Cortex of kidney (tissue), 1 donor: ENCODE measurements around the gene AP5S1.
A peak's percentile ranks its signal among the peaks of the same experiment; 100 is the strongest.

ENCODE experiments used
- DNase-seq: peaks from one replicate; lab custom pipeline; 2025; lab: John Stamatoyannopoulos, UW

The AP5S1 gene

DNA sequence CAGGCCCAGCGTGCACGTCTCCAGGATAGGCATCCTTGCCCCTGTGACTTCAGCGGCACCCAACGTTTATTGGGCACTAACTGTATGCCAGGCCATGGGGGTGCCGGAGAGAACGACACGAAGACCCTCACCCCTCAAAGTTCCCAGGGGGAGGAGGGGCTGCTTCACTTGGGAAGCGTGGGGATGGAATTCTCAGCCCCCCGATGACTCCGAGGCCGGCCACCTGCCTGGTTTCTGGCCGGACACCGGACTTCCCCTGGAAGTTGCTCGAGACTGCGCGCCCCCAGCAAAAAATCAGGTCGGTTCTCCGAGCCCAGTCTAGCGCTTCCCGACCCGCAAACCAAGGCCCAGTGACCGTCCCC is 26.0 kb downstream of the AP5S1 start:
- DNase-seq, result no peak

- DNase-seq, result peak; percentile 51
Observed at GRCh38 chr20:3846740-3847428, 26.5 kb downstream of the AP5S1 start, which contains the start of gene MAVS. MAVS (plus strand) TSS chr20:3846834; CDS start chr20:3854625, 7,791 bp downstream.

GRCh38 chr20:3847429-3847940 is 27.1 kb downstream of the AP5S1 start:
- DNase-seq, result no peak

DNA sequence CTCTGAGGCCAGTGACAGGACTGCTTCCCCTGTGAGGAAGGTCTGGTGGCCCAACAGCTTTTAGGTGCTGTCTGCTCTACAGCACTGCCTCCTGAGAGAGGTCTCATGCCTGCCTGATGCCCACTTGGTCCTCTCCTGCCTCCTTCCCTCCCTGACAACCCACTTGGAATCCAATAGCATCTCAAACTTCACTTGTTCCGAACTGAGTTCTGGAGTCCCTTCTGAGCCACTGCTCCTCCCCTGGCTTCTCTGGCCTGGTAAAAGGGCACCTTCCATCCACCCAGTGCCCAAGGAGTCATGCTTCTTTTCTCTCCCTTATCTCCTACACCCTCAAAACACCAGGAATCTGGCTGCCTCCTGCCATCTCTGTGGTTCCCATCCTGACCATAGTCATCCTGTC is 28.2 kb downstream of the AP5S1 start:
- no peak for DNase-seq

GRCh38 chr20:3854462-3854871 is 34.1 kb downstream of the AP5S1 start:
- DNase-seq, result no peak

DNA sequence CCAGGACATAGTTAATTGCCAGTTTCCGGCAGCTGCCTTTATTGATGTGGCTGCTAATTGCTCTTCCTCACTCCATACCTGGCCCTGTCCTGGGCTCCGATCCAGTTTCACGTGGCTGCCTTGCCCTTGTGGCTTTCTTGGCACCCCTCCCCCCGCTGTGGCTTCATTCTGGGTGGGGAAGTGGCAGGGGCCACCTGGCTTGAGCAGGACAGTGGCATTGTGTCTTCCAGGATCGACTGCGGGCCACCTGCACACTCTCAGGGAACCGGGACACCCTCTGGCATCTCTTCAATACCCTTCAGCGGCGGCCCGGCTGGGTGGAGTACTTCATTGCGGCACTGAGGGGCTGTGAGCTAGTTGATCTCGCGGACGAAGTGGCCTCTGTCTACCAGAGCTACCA is 37.1 kb downstream of the AP5S1 start:
- DNase-seq, result no peak

GRCh38 chr20:3858689-3859088 is 38.3 kb downstream of the AP5S1 start:
- DNase-seq, result no peak

GRCh38 chr20:3861191-3861590 is 40.8 kb downstream of the AP5S1 start:
- DNase-seq, result no peak

DNA sequence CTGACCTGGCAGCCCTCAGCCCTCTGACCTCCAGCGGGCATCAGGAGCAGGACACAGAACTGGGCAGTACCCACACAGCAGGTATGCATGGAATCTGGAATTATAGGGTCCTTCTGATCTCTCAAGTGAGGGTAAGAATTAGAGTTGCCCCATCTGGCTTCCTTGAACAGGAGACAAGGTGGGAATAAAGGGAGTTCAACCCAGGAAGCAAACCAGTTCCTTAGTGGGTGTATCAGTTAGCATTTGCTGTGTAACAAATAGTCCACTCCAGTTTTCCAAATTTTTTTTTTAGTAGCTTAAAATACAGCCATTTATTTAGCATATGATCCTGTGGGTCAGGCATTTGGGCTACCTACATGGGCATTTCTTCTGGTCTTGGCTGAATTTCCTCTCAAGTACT is 42.0 kb downstream of the AP5S1 start:
- DNase-seq, result no peak

GRCh38 chr20:3863317-3863716 is 43.0 kb downstream of the AP5S1 start:
- DNase-seq, result no peak

GRCh38 chr20:3864518-3864917 is 44.2 kb downstream of the AP5S1 start:
- no peak for DNase-seq

GRCh38 chr20:3865152-3865886 is 45.0 kb downstream of the AP5S1 start:
- DNase-seq, result no peak

GRCh38 chr20:3865887-3866407 is 45.6 kb downstream of the AP5S1 start:
- no peak for DNase-seq

GRCh38 chr20:3866464-3866863 is 46.1 kb downstream of the AP5S1 start:
- DNase-seq, result no peak

- no peak for DNase-seq
Observed at GRCh38 chr20:3867802-3868201, 47.5 kb downstream of the AP5S1 start.

GRCh38 chr20:3869839-3870634 is 49.7 kb downstream of the AP5S1 start:
- DNase-seq, result no peak

GRCh38 chr20:3871550-3872265 is 51.4 kb downstream of the AP5S1 start:
- DNase-seq, result no peak

DNA sequence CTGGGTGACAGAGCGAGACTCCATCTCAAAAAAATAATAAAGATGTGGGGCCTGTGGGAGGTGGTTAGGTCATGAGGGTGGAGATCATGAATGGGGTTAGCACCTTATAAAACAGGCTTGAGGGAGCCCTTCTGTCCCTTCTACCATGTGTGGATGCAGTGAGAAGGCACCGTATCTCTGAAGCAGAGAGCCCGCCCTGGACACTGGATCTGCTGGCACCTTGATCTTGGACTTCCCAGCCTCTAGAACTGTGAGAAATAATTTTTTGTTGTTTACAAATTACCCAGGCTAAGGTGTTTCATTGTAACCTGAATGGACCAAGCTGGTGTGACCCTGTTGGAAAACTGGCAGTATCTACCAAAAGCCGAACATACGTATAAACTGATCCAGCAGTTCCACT is 53.2 kb downstream of the AP5S1 start:
- DNase-seq, result no peak

- no peak for DNase-seq
Observed at GRCh38 chr20:3874194-3874844, 54.0 kb downstream of the AP5S1 start.

DNA sequence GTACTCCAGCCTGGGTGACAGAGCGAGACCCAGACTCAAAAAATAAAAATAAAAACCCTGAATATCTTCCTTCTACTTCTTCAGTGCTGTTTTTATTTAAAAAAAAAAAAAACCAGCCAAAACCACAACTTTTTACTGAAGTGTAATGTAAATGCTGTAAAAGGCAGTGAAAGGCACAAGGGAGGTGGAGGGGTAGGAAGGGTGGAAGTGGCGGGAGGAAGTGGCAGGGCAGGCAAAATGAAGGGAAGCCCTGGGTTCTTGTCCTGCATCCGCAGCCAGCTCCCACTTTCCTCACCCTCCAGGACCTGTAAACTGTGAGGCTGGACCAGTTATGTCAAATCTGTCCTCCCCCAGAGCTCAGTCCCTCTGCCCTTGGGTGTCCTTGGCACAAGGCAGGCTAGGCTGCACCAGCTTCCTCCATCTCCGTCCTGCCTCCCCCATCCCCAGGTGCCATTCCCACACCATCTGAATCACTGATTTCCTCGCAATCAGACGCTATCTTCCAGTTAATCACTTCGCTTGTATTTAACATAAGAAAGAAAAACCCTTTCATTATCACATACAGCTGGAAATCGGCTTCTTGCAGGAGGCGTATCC is 55.1 kb downstream of the AP5S1 start:
- no peak for DNase-seq

GRCh38 chr20:3876000-3876399 is 55.7 kb downstream of the AP5S1 start:
- DNase-seq, result no peak
